Epithelial cell of proximal tubule (primary cell): ENCODE measurements around the gene C4A. TPM values are rescaled to one million over a fixed set of nuclear protein-coding genes. Genes with fewer than 3 reads are reported as not detected.
"Not testable (repeated sequence)": the region's sequence is repeated elsewhere in the genome, so short reads cannot be mapped to it uniquely, and the experiment has no call there.

ENCODE experiments used
- DNase-seq: peaks from one replicate; pipeline ENCODE4 v3.0.0-alpha.2; 2011; ENCODE audit warnings: low read depth
- H3K4me3 ChIP-seq: 2 replicates; pipeline ENCODE4 v1.5.1; 2011; ENCODE audit warnings: low read depth, mild to moderate bottlenecking, low read length
- CTCF ChIP-seq: conservative IDR thresholded peaks from 2 replicates; pipeline ENCODE4 v1.5.1; 2012; ENCODE audit warnings: low read depth, mild to moderate bottlenecking, low read length
- total RNA-seq: library from RNA; depleted of rRNA; stranded (reverse); fragments of >200 nt; gene quantifications from 2 replicates; pipeline ENCODE4 v1.2.3, GENCODE V29; 2015

Gene C4A
- total RNA-seq, 1 donor from 2014 or later: 1.6 TPM

- no peak for DNase-seq
- TF ChIP-seq CTCF: no peak
- H3K4me3 ChIP-seq: no peak overlapping the region
These were observed 64.7 kb downstream of the C4A start for GRCh38 chr6:32046450-32047083.

- DNase-seq: no peak
- no peak for TF ChIP-seq CTCF
- no peak overlapping the region for H3K4me3 ChIP-seq
These were observed 65.2 kb downstream of the C4A start for GRCh38 chr6:32047084-32047478.

GRCh38 chr6:32047539-32047854 lies 65.6 kb downstream of the C4A start:
- no peak for DNase-seq
- TF ChIP-seq CTCF: no peak
- no peak overlapping the region for H3K4me3 ChIP-seq

- DNase-seq: no peak
- peak; percentile 77 for TF ChIP-seq CTCF
- no peak overlapping the region for H3K4me3 ChIP-seq
These were observed 66.3 kb downstream of the C4A start for GRCh38 chr6:32047855-32048766.

GRCh38 chr6:32049149-32049548 lies 67.3 kb downstream of the C4A start:
- DNase-seq, H3K4me3 ChIP-seq: not testable (repeated sequence)

GRCh38 chr6:32049736-32050135 lies 67.9 kb downstream of the C4A start:
- not testable (repeated sequence) for H3K4me3 ChIP-seq, DNase-seq

- TF ChIP-seq CTCF: no peak
- no peak for DNase-seq
- no peak overlapping the region for H3K4me3 ChIP-seq
These were observed 68.7 kb downstream of the C4A start for GRCh38 chr6:32050562-32050961.

Other genes starting within 250 kb of the C4A start
- gene CLIC1, start 245.5 kb upstream of the C4A start, total RNA-seq: 938 and 1,262 TPM in 2 replicates
- gene MSH5, start 242.1 kb upstream of the C4A start, total RNA-seq: 18.4 and 30.4 TPM in 2 replicates
- gene SAPCD1, start 219.4 kb upstream of the C4A start, total RNA-seq: 0.94 and 4.4 TPM in 2 replicates
- 0.65 and 2.2 TPM in 2 replicates for gene VWA7, start 204.7 kb upstream of the C4A start, total RNA-seq
- gene VARS1, start 186.3 kb upstream of the C4A start, total RNA-seq: 113 and 166 TPM in 2 replicates
- gene LSM2, start 175.1 kb upstream of the C4A start, total RNA-seq: 112 and 157 TPM in 2 replicates
- 0.29 and 0.35 TPM in 2 replicates for gene HSPA1L, start 166.8 kb upstream of the C4A start, total RNA-seq
- gene HSPA1A, start 166.5 kb upstream of the C4A start, total RNA-seq: 116 and 139 TPM in 2 replicates
- gene HSPA1B, start 154.3 kb upstream of the C4A start, total RNA-seq: 58.4 and 136 TPM in 2 replicates
- gene NEU1, start 119.2 kb upstream of the C4A start, total RNA-seq: 65.2 and 68.6 TPM in 2 replicates
- gene SLC44A4, start 103.1 kb upstream of the C4A start, total RNA-seq: 12.4 and 24.0 TPM in 2 replicates
- 44.0 and 54.6 TPM in 2 replicates for gene EHMT2, start 84.4 kb upstream of the C4A start, total RNA-seq
- 1.5 TPM in 2 replicates for gene ZBTB12, start 80.0 kb upstream of the C4A start, total RNA-seq
- gene C2, start 54.3 kb upstream of the C4A start, total RNA-seq: not detected in 2 replicates
- gene CFB, start 36.0 kb upstream of the C4A start, total RNA-seq: 0.81 and 2.2 TPM in 2 replicates
- 113 and 132 TPM in 2 replicates for gene NELFE, start 23.1 kb upstream of the C4A start, total RNA-seq
- gene SKIC2, start 22.9 kb upstream of the C4A start, total RNA-seq: 42.0 and 51.9 TPM in 2 replicates
- gene DXO, start 9.9 kb upstream of the C4A start, total RNA-seq: 20.0 and 20.9 TPM in 2 replicates
- 1.1 and 1.2 TPM in 2 replicates for gene C4B, start 32.7 kb downstream of the C4A start, total RNA-seq
- gene CYP21A2, start 56.4 kb downstream of the C4A start, total RNA-seq: not detected in 2 replicates
- 0.23 TPM in 1 of 2 replicates, not detected in the other for gene TNXB, start 127.3 kb downstream of the C4A start, total RNA-seq
- gene ATF6B, start 146.2 kb downstream of the C4A start, total RNA-seq: 21.3 and 23.2 TPM in 2 replicates
- 2.5 and 7.2 TPM in 2 replicates for gene FKBPL, start 148.2 kb downstream of the C4A start, total RNA-seq
- gene PRRT1, start 169.9 kb downstream of the C4A start, total RNA-seq: not detected in 2 replicates
- 23.2 and 39.4 TPM in 2 replicates for gene PPT2, start 172.1 kb downstream of the C4A start, total RNA-seq
- 3.1 and 6.5 TPM in 2 replicates for gene EGFL8, start 182.5 kb downstream of the C4A start, total RNA-seq
- gene AGPAT1, start 194.0 kb downstream of the C4A start, total RNA-seq: 57.1 and 72.2 TPM in 2 replicates
- gene RNF5, start 196.3 kb downstream of the C4A start, total RNA-seq: 66.6 and 79.9 TPM in 2 replicates
- gene AGER, start 202.2 kb downstream of the C4A start, total RNA-seq: 0.80 and 1.4 TPM in 2 replicates
- 38.3 and 44.5 TPM in 2 replicates for gene PBX2, start 208.1 kb downstream of the C4A start, total RNA-seq
- gene GPSM3, start 210.6 kb downstream of the C4A start, total RNA-seq: 15.7 and 17.8 TPM in 2 replicates
- gene NOTCH4, start 242.0 kb downstream of the C4A start, total RNA-seq: 2.0 and 3.3 TPM in 2 replicates